CD4-positive, alpha-beta T cell (primary cell): ENCODE results near the gene ARSG. TPM values are rescaled to one million over a fixed set of nuclear protein-coding genes. Genes with fewer than 3 reads are reported as not detected.
"Not testable (repeated sequence)": the region's sequence is repeated elsewhere in the genome, so short reads cannot be mapped to it uniquely, and the experiment has no call there.

Experiments used
- ATAC-seq: fragments of 200-7000 bp; cut with Tn5 transposase; one replicate; pipeline ENCODE4 v1.10.0; 2022; ENCODE audit warnings: mild to moderate bottlenecking; ENCODE audit not compliant: poor library complexity
- CTCF ChIA-PET: fragments of 350-600 bp; sonication (Branson Sonifier 250); formaldehyde crosslinking; loops from one replicate; lab custom pipeline; 2021; ENCODE audit warnings: antibody characterized with exemption, inconsistent platforms; lab: Charles Lee
- POLR2A ChIA-PET: fragments of 350-600 bp; sonication (Branson Sonifier 250); formaldehyde crosslinking; loops from one replicate; lab custom pipeline; 2021; ENCODE audit warnings: antibody characterized with exemption, inconsistent platforms; lab: Charles Lee
- DNase-seq, 14 experiments: peaks; one replicate each; pipeline ENCODE4 v3.0.0-alpha.2; 2013 to 2020; ENCODE audit warnings: mixed read lengths in 2 of 14
- H3K27ac ChIP-seq, 2 donors: one replicate each; pipeline versions ENCODE4 v1.5.1 to v1.7.0; 2013; ENCODE audit warnings: low read length in 2 of 2, low read depth in 1 of 2, mild to moderate bottlenecking in 1 of 2
- H3K27me3 ChIP-seq, 2 experiments: 1 replicate in 1 of 2; 2 replicates in 1 of 2; pipeline versions ENCODE4 v1.6.1 to v1.7.0; 2013; ENCODE audit warnings: low read length in 2 of 2, control low read depth in 1 of 2, mild to moderate bottlenecking in 1 of 2, moderate library complexity in 1 of 2; ENCODE audit not compliant: insufficient read depth in 2 of 2, control insufficient read depth in 1 of 2
- H3K36me3 ChIP-seq: one replicate; pipeline ENCODE4 v1.6.1; 2013; ENCODE audit warnings: low read length, control low read depth; ENCODE audit not compliant: insufficient read depth
- H3K4me1 ChIP-seq: one replicate; pipeline ENCODE4 v1.6.1; 2013; ENCODE audit warnings: low read length, control low read depth; ENCODE audit not compliant: insufficient read depth
- H3K4me3 ChIP-seq: one replicate; pipeline ENCODE4 v1.5.1; 2013; ENCODE audit warnings: mild to moderate bottlenecking, low read length, moderate library complexity
- H3K9me3 ChIP-seq, 2 experiments: 1 replicate in 1 of 2; 2 replicates in 1 of 2; pipeline versions ENCODE4 v1.6.1 to v1.7.0; 2013; ENCODE audit warnings: low read length in 2 of 2, mild to moderate bottlenecking in 2 of 2, control low read depth in 1 of 2, moderate library complexity in 1 of 2; ENCODE audit not compliant: control insufficient read depth in 1 of 2, insufficient read depth in 1 of 2
- H3K27ac Mint-ChIP-seq: one replicate; pipeline ENCODE4 v1.8.0; 2020; ENCODE audit warnings: mixed read lengths
- H3K27me3 Mint-ChIP-seq: one replicate; pipeline ENCODE4 v1.8.0; 2021; ENCODE audit warnings: mixed read lengths
- H3K36me3 Mint-ChIP-seq: one replicate; pipeline ENCODE4 v1.8.0; 2021; ENCODE audit warnings: low read depth, mixed read lengths
- H3K4me1 Mint-ChIP-seq: one replicate; pipeline ENCODE4 v1.8.0; 2021; ENCODE audit warnings: low read depth, mixed read lengths
- H3K4me3 Mint-ChIP-seq: one replicate; pipeline ENCODE4 v1.8.0; 2020; ENCODE audit warnings: mild to moderate bottlenecking, mixed read lengths
- H3K9me3 Mint-ChIP-seq: one replicate; pipeline ENCODE4 v1.8.0; 2020; ENCODE audit warnings: mixed read lengths
- intact Hi-C, 2 experiments: fragments of 100-400 bp; cut with DNase I in 1 of 2; cut with micrococcal nuclease in 1 of 2; formaldehyde crosslinking; loops; one replicate each; pipeline versions ENCODE4 v1.15.1 to v1.9.0; 2023 to 2025; cut with DNase I, micrococcal nuclease
- total RNA-seq, 174 experiments: library from RNA in 2 of 174; stranded (reverse) in 2 of 174; gene quantifications; one replicate each; pipeline ENCODE4 v1.2.3 and lab custom pipeline; 2021 to 2026
- TF ChIP-seq, protein P1 (sequence below): fragments of 200-600 bp; IDR thresholded peaks from one replicate; pipeline ENCODE4 v1.8.0; 2022; ENCODE audit warnings: antibody characterized with exemption, mild to moderate bottlenecking

Gene ARSG
- total RNA-seq, 2 experiments from 2014 or later, result 13.8 to 16.0 TPM

DNA sequence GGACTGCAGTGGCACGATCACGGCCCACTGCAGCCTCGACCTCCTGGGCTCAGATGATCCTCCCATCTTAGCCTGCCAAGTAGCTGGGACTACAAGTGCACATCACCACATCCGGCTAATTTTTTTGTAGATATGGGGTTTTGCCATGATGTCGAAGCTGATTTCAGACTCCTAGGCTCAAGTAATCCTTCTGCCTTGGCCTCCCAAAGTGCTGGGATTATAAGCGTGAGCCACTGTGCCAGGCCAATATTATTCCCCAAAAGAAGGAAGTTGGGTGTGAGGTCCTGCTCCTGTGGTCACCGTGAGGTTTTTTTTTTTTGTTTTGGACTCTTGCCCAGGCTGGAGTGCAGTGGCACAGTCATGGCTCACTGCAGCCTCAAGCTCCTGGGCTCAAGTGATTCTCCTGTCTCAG lies 41.9 kb upstream of the ARSG start:
- no peak for ATAC-seq
- ChIA-PET POLR2A (interaction anchor here (0.6 to 3.8 kb wide), 14 partner anchors 8 to 208 kb away, joined by 3 to 90 read pairs (median 10); partner anchors contain the start of genes ARSG, SLC16A6 and WIPI1), CTCF (interaction anchor here (0.9 to 2.0 kb wide), 4 partner anchors 14 to 57 kb away, joined by 3 to 8 read pairs (median 4); no protein-coding TSS in a partner anchor)
- Mint-ChIP-seq H3K9me3 (no peaks in the 10 kb centered on the region), H3K27ac (peak overlapping the region; percentile 93), H3K4me1 (peaks cover 69% of the 10 kb centered on the region), H3K27me3 (no peaks in the 10 kb centered on the region), H3K4me3 (peak overlapping the region; percentile 94), H3K36me3 (peaks cover 61% of the 10 kb centered on the region)
- peaks cover 48% of the 10 kb centered on the region for H3K4me1 ChIP-seq
- peaks cover 7% of the 10 kb centered on the region for H3K36me3 ChIP-seq
- TF ChIP-seq, protein P1, sequence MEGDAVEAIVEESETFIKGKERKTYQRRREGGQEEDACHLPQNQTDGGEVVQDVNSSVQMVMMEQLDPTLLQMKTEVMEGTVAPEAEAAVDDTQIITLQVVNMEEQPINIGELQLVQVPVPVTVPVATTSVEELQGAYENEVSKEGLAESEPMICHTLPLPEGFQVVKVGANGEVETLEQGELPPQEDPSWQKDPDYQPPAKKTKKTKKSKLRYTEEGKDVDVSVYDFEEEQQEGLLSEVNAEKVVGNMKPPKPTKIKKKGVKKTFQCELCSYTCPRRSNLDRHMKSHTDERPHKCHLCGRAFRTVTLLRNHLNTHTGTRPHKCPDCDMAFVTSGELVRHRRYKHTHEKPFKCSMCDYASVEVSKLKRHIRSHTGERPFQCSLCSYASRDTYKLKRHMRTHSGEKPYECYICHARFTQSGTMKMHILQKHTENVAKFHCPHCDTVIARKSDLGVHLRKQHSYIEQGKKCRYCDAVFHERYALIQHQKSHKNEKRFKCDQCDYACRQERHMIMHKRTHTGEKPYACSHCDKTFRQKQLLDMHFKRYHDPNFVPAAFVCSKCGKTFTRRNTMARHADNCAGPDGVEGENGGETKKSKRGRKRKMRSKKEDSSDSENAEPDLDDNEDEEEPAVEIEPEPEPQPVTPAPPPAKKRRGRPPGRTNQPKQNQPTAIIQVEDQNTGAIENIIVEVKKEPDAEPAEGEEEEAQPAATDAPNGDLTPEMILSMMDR, result no peak
- no peak overlapping the region for H3K4me3 ChIP-seq
- no peaks in the 10 kb centered on the region for H3K27me3 ChIP-seq
- DNase-seq, result peak in 3 of 14 experiments; percentile 64 to 84 (median 75)
- no peaks in the 10 kb centered on the region for H3K9me3 ChIP-seq
- H3K27ac ChIP-seq, result peak overlapping the region; percentile 46 to 97
- intact Hi-C loops, result loop anchor here (5.0 to 10.0 kb wide), 7 partner anchors 42 to 535 kb away; partner anchors contain the start of genes ARSG (in 1 of the 2), KPNA2 (in 1 of the 2), NOL11 (in 1 of the 2) and PRKAR1A (in 1 of the 2)

DNA sequence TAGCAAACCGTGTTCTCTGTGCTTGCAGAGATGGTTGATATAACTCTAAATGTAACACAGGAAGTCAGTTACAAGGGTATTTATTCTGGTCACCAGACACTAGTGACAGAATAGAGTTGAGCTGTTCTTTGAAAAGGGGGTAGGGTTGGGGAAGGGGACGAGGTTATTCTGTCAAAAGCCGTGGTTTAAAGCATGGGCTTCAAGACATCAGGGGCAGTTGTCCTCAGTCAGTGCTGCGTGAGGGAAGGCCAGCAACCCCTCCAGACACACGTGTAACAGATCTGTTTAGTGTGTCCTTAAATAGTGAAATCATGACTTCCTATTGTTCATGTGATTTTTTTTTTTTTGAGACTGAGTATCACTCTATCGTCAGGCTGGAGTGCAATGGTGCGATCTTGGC lies 37.9 kb upstream of the ARSG start:
- H3K9me3 Mint-ChIP-seq, H3K4me3 ChIP-seq, H3K27me3 ChIP-seq, intact Hi-C loops, H3K9me3 ChIP-seq, H3K27me3 Mint-ChIP-seq: not testable (repeated sequence)
- H3K4me1 ChIP-seq, result peaks cover 61% of the 10 kb centered on the region
- peak overlapping the region; percentile 50 to 68 for H3K27ac ChIP-seq
- H3K36me3 Mint-ChIP-seq, result peaks cover 73% of the 10 kb centered on the region
- H3K4me3 Mint-ChIP-seq, result peak overlapping the region; percentile 69
- ChIA-PET CTCF (interaction anchor here (1.2 to 1.7 kb wide), 2 partner anchors 53 to 183 kb away, joined by 3 to 5 read pairs; no protein-coding TSS in a partner anchor), POLR2A (interaction anchor here (0.6 to 0.7 kb wide), 2 partner anchors 103 to 897 kb away, joined by 3 read pairs; no protein-coding TSS in a partner anchor)
- peak; percentile 42 for ATAC-seq
- peaks cover 88% of the 10 kb centered on the region for H3K4me1 Mint-ChIP-seq
- H3K27ac Mint-ChIP-seq, result peak overlapping the region; percentile 96
- H3K36me3 ChIP-seq, result peaks cover 15% of the 10 kb centered on the region
- peak in 2 of 14 experiments; percentile 43 to 54 for DNase-seq

DNA sequence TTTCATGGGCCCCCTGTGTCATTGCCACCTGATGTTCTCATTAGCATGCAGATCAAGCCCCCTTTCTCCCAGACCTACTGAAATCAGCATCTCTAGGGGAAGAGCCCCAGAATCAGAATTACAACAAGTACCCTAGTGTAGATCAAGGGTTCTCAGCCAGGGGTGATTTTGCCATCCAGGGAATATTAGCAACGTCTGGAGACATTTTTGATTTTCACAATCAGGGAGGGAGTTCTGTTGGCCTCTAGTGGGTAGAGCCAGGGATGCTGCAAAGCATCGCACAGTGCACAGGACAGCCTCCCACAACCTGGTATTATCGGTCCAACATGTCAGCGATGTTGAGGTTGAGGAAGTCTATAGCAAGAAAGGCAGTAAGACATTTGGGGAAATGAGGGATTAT lies 36.1 kb upstream of the ARSG start:
- no peaks in the 10 kb centered on the region for H3K9me3 ChIP-seq
- H3K27me3 Mint-ChIP-seq, result no peaks in the 10 kb centered on the region
- peak overlapping the region; percentile 1 to 84 for H3K27ac ChIP-seq
- peaks cover 87% of the 10 kb centered on the region for H3K4me1 Mint-ChIP-seq
- H3K4me1 ChIP-seq, result peaks cover 59% of the 10 kb centered on the region
- no peak for DNase-seq
- ChIA-PET CTCF (interaction anchor here (0.9 kb wide), 1 partner anchor 181 kb away, joined by 3 read pairs; no protein-coding TSS in a partner anchor), POLR2A (interaction anchor here (1.0 kb wide), 1 partner anchor 17 kb away, joined by 4 read pairs; no protein-coding TSS in a partner anchor)
- ATAC-seq, result no peak
- peaks cover 58% of the 10 kb centered on the region for H3K36me3 Mint-ChIP-seq
- H3K4me3 Mint-ChIP-seq, result peak overlapping the region; percentile 21
- TF ChIP-seq, protein P1, result no peak
- H3K27ac Mint-ChIP-seq, result peak overlapping the region; percentile 96
- intact Hi-C loops, result no loop called here
- H3K9me3 Mint-ChIP-seq, result no peaks in the 10 kb centered on the region
- peaks cover 15% of the 10 kb centered on the region for H3K36me3 ChIP-seq
- H3K4me3 ChIP-seq, result no peak overlapping the region
- H3K27me3 ChIP-seq, result no peaks in the 10 kb centered on the region
